Small intestine (tissue), 7 donors: ENCODE measurements around the gene DPY19L1. TPM values are rescaled to one million over a fixed set of nuclear protein-coding genes. Genes with fewer than 3 reads are reported as not detected.
"Not testable (repeated sequence)": the region's sequence is repeated elsewhere in the genome, so short reads cannot be mapped to it uniquely, and the experiment has no call there.

Source experiments
- DNase-seq, 2 donors: peaks; one replicate each; pipeline versions ENCODE4 v3.0.0 to v3.0.0-alpha.2; 2013
- FAIRE-seq: peaks from 2 replicates; lab custom pipeline; 2012; peaks lifted over from hg19 to GRCh38; lab: Jason Lieb, UNC
- H3K27ac ChIP-seq, 3 donors: one replicate each; pipeline ENCODE4 v1.5.1; 2013; ENCODE audit warnings: low read length in 2 of 3, mild to moderate bottlenecking in 2 of 3, control low read depth in 1 of 3, inconsistent platforms in 1 of 3, low read depth in 1 of 3, moderate library complexity in 1 of 3
- H3K27me3 ChIP-seq, 3 donors: one replicate each; pipeline ENCODE4 v1.6.1; 2013; ENCODE audit warnings: low read length in 3 of 3, inconsistent platforms in 1 of 3; ENCODE audit not compliant: control insufficient read depth in 3 of 3, insufficient read depth in 3 of 3
- H3K36me3 ChIP-seq, 3 donors: one replicate each; pipeline ENCODE4 v1.6.1; 2013; ENCODE audit warnings: low read length in 3 of 3, inconsistent platforms in 1 of 3, low read depth in 1 of 3, mild to moderate bottlenecking in 1 of 3, moderate library complexity in 1 of 3; ENCODE audit not compliant: control insufficient read depth in 3 of 3, insufficient read depth in 2 of 3
- H3K4me1 ChIP-seq, 3 donors: one replicate each; pipeline ENCODE4 v1.6.1; 2013; ENCODE audit warnings: low read length in 2 of 3, inconsistent platforms in 1 of 3, low read depth in 1 of 3, mild to moderate bottlenecking in 1 of 3, moderate library complexity in 1 of 3; ENCODE audit not compliant: control insufficient read depth in 3 of 3, insufficient read depth in 2 of 3
- H3K4me3 ChIP-seq, 3 donors: one replicate each; pipeline ENCODE4 v1.5.1; 2013; ENCODE audit warnings: low read length in 3 of 3, control low read depth in 1 of 3, inconsistent platforms in 1 of 3, low read depth in 1 of 3, mild to moderate bottlenecking in 1 of 3, moderate library complexity in 1 of 3
- H3K9me3 ChIP-seq, 2 donors: one replicate each; pipeline ENCODE4 v1.6.1; 2013; ENCODE audit warnings: low read depth in 1 of 2, low read length in 1 of 2; ENCODE audit not compliant: control insufficient read depth in 2 of 2, insufficient read depth in 1 of 2
- WGBS, 3 donors: extraction: QIAGEN DNeasy Blood & Tissue Kit; methylation state at CpG; one replicate each; pipeline ENCODE4 v1.1.7; 2013; 5-methylcytosine and 5-hydroxymethylcytosine counted together
- polyA plus RNA-seq, 4 donors: library from polyadenylated mRNA; stranded (reverse) in 3 of 4; unstranded in 1 of 4; fragments of 200-250 nt in 3 of 4; fragments of 120-200 nt in 1 of 4; gene quantifications; one replicate each; pipeline versions ENCODE4 v1.2.1 to v1.2.3, GENCODE V29; 2013
- donor health status: healthy with polysubstance abuse.
- donor health status: control.
- donor health status: control.
- donor health status: Bipolar disorder and iron deficiency.
- donor health status: healthy.

Gene DPY19L1
- polyA plus RNA-seq, 4 donors: 0.89 to 10.5 (median 5.8) TPM

DNA sequence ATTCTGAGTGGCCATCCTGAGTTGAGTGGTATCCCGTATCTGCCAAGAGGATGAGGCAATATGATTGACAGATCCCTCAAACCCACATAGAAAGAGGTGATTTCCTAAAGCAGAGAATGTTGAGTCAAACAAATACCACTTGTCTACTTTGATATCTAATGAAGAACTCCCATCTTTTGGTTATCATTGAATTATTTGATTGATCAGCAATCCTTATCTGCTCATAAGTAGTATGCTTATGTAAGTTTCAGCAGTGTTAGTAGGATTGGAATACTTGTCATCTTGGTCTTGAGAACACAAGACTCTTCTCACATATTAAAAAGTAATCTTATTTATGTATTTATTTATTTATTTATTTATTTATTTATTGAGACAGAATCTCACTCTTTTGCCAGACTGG lies 147.3 kb downstream of the DPY19L1 start:
- H3K36me3 ChIP-seq: no peaks in the 10 kb centered on the region
- 67 to 96% (median 83%) methylated on average over 1 of the region's 1 CpG for WGBS, 3 donors
- peaks cover 0 to 2% (median 0%) of the 10 kb centered on the region in 3 donors for H3K27me3 ChIP-seq
- FAIRE-seq: no peak
- H3K27ac ChIP-seq: no peak overlapping the region
- H3K4me1 ChIP-seq: no peaks in the 10 kb centered on the region
- no peaks in the 10 kb centered on the region for H3K9me3 ChIP-seq
- no peak overlapping the region for H3K4me3 ChIP-seq
- no peak for DNase-seq

DNA sequence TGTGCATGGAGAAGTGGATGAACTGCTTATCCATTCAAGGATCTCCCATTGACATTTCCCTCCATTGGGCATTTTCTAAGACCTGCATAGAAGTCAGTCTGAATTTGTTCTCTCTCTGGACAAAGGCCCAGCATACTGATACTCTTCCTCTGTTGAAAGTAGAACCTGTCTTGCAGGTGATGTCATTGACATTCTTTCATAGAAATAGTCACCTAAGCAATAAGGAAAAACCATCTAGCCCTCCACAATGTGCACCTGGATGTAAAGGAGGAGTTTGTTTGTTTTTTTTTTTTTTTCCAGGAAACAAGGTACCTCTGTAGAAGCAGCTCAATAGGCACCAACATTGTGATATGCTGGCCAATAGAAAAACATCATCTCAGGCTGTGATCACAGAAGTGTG lies 150.4 kb downstream of the DPY19L1 start:
- peaks cover 0 to 2% (median 0%) of the 10 kb centered on the region in 3 donors for H3K27me3 ChIP-seq
- no peaks in the 10 kb centered on the region for H3K4me1 ChIP-seq
- no peak for FAIRE-seq
- peaks cover 2 to 9% of the 10 kb centered on the region in 2 donors for H3K9me3 ChIP-seq
- no peak overlapping the region for H3K4me3 ChIP-seq
- H3K27ac ChIP-seq: no peak overlapping the region
- no peak for DNase-seq
- H3K36me3 ChIP-seq: no peaks in the 10 kb centered on the region

DNA sequence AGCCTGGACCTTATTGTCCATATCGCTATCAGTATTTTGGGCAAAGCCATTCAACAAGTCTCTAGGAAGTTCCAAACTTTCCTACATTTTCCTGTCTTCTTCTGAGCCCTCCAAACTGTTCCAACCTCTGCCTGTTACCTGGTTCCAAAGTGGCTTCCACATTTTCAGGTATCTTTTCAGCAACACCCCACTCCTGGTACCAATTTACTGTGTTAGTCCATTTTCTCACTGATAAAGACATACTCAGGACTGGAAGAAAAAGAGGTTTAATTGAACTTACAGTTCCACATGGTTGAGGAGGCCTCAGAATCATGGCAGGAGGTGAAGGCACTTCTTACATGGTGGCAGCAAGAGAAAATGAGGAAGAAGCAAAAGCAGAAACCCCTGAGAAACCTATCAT lies 153.4 kb downstream of the DPY19L1 start:
- DNase-seq, H3K4me1 ChIP-seq, H3K4me3 ChIP-seq, H3K27me3 ChIP-seq, H3K9me3 ChIP-seq, FAIRE-seq, H3K27ac ChIP-seq, H3K36me3 ChIP-seq: not testable (repeated sequence)
- 85 to 90% (median 88%) methylated on average over 1 of the region's 1 CpG for WGBS, 3 donors

DNA sequence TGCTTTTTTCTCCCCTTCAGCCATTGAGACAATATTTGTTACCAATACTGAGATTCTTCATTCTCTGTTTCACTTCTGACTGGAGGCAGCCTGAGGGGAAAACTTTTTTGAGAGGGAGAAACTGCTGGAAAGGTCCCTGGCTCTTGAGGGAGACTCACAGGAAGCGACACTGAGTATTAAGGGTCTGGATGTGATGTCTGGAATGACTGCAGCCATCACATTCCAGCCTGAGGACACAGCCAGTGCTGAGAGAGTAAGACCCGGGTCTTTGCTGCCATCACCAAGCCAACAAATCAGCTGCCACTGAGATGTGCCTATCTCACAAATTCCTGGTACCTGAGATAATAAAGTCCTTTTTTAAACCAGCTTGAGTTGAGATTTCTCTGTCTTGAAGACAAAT lies 157.4 kb downstream of the DPY19L1 start:
- FAIRE-seq: no peak
- Histone ChIP-seq H3K9me3 (peaks cover 2 to 9% of the 10 kb centered on the region in 2 donors), H3K27me3 (no peaks in the 10 kb centered on the region), H3K27ac (no peak overlapping the region), H3K4me3 (no peak overlapping the region), H3K36me3 (no peaks in the 10 kb centered on the region), H3K4me1 (no peaks in the 10 kb centered on the region)
- DNase-seq: no peak
- 51 to 75% (median 51%) methylated on average over 2 of the region's 2 CpGs for WGBS, 3 donors

DNA sequence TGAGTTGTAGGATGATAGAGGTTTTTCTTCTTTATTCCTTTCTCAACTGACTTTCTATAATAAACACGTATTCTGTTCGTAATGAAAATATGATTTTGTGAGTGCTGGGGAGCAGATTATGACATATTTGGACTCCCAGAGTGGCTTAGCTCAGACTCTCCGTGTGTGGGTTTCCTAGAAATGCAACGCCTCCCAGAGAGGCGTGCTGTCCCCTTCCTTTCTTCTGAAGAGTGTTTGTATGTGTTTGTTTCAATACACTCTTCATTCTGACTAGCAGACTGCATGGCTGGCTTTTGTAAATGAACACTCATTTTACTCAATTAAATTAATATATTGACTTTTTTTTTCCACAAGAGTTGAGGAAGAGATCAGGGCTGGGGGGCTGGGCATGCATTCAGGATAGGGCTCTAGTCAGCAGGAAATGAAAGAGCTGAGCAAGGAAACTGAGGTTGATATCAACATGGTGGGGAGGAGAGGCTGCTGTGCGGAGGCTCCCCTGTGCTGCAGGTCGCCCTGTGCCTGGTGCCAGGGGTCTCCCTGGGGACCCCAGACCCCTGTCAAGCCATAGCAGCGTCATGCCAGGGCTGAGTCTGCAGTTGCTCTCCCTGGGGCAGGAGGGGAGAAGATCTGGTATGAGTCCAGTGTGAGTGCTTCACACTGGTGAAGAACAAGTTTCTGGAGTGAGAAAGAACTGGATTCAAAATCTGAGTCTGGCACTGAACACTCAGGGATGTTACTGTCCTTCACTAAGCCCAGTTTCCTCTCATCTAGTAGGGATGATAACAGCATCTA lies 158.1 kb downstream of the DPY19L1 start:
- FAIRE-seq, H3K36me3 ChIP-seq, H3K4me1 ChIP-seq, H3K27ac ChIP-seq, H3K27me3 ChIP-seq, H3K9me3 ChIP-seq, DNase-seq, H3K4me3 ChIP-seq: not testable (repeated sequence)
- 62 to 70% (median 70%) methylated on average over 8 of the region's 8 CpGs for WGBS, 3 donors

Other genes with a start within 250 kb of the DPY19L1 start
- gene TBX20, start 216.6 kb upstream of the DPY19L1 start, polyA plus RNA-seq: under 1 TPM in 1 of 4 donors, not detected in 3; 0.03 TPM